K562 (cell line): Measurements from ENCODE around the gene TULP1. TPM values are rescaled to one million over a fixed set of nuclear protein-coding genes. Genes with fewer than 3 reads are reported as not detected.
A peak's percentile ranks its signal among the peaks of the same experiment; 100 is the strongest.

Source experiments
- ATF2 ChIP-seq: sonication (generic); formaldehyde crosslinking; IDR thresholded peaks from 2 replicates; pipeline ENCODE4 v1.8.1; 2022; ENCODE audit warnings: missing genetic modification reagents
- ATF3 ChIP-seq, 2 experiments: fragments of 450-650 bp in 1 of 2; sonication (generic) in 1 of 2; formaldehyde crosslinking in 1 of 2; IDR thresholded peaks in 1 of 2; conservative IDR thresholded peaks in 1 of 2; 2 replicates each; pipeline versions ENCODE4 v1.6.1 to v1.8.1; 2016 to 2023; ENCODE audit warnings: mild to moderate bottlenecking in 2 of 2, moderate library complexity in 2 of 2, inconsistent platforms in 1 of 2, missing genetic modification reagents in 1 of 2
- BCLAF1 ChIP-seq, 2 experiments: fragments of 450-650 bp in 1 of 2; IDR thresholded peaks; 2 replicates each; pipeline ENCODE4 v1.6.1; 2011 to 2017; ENCODE audit warnings: low read depth in 2 of 2, antibody characterized with exemption in 1 of 2, borderline replicate concordance in 1 of 2, low read length in 1 of 2, mild to moderate bottlenecking in 1 of 2, mixed read lengths in 1 of 2; ENCODE audit not compliant: control insufficient read depth in 1 of 2
- DACH1 ChIP-seq: fragments of 450-650 bp; IDR thresholded peaks from 2 replicates; pipeline ENCODE4 v1.6.1; 2018; ENCODE audit not compliant: partially characterized antibody
- ILK ChIP-seq: fragments of 450-650 bp; IDR thresholded peaks from 2 replicates; pipeline ENCODE4 v1.6.1; 2016; ENCODE audit warnings: missing genetic modification characterization, low read depth, mild to moderate bottlenecking, missing compliant biosample characterization, moderate library complexity, borderline replicate concordance
- KDM1A ChIP-seq, 2 experiments: fragments of 450-650 bp; IDR thresholded peaks; 2 replicates each; pipeline ENCODE4 v1.6.1; 2016; ENCODE audit warnings: mild to moderate bottlenecking in 2 of 2
- MEIS2 ChIP-seq: fragments of 450-650 bp; IDR thresholded peaks from 2 replicates; pipeline ENCODE4 v1.6.1; 2014; ENCODE audit warnings: mild to moderate bottlenecking; ENCODE audit not compliant: partially characterized antibody
- PHB2 ChIP-seq: fragments of 450-650 bp; IDR thresholded peaks from 2 replicates; pipeline ENCODE4 v1.6.1; 2017; ENCODE audit warnings: low read depth
- TAF15 ChIP-seq: fragments of 200-400 bp; formaldehyde crosslinking; IDR thresholded peaks from 2 replicates; pipeline ENCODE4 v1.6.1; 2017; ENCODE audit warnings: mild to moderate bottlenecking, low read depth, low read length, moderate library complexity
- XRCC4 ChIP-seq: IDR thresholded peaks from one replicate; pipeline ENCODE4 v1.6.1; 2011; ENCODE audit not compliant: insufficient read depth, insufficient read length; ENCODE audit errors: extremely low read depth
- ZNF277 ChIP-seq: fragments of 250-450 bp; sonication (Bioruptor Pico); IDR thresholded peaks from 2 replicates; pipeline ENCODE4 v1.8.0; 2022; ENCODE audit warnings: inconsistent platforms, mild to moderate bottlenecking, moderate library complexity, borderline replicate concordance
- ZNF282 ChIP-seq: sonication (generic); formaldehyde crosslinking; IDR thresholded peaks from 2 replicates; pipeline ENCODE4 v1.8.1; 2023; ENCODE audit warnings: missing genetic modification reagents
- polyA plus RNA-seq, 8 experiments: library from polyadenylated mRNA; depleted of rRNA in 4 of 8; stranded (reverse) in 5 of 8; unstranded in 3 of 8; fragments of >200 nt; fragmentation: Nextera tagmentation in 2 of 8; fragmentation: Illumina TruSeq in 1 of 8; extraction: Ambion mirVana in 2 of 8; extraction: Trizol in 1 of 8; gene quantifications; 2 replicates each; pipeline versions ENCODE4 v1.2.1 to v1.2.3, GENCODE V29; 2011 to 2014; ENCODE audit warnings: inconsistent platforms in 1 of 8, missing spikeins in 1 of 8
- total RNA-seq, 7 experiments: library from RNA; depleted of rRNA in 6 of 7; stranded (reverse); fragments of >200 nt in 6 of 7; fragmentation: Illumina TruSeq in 2 of 7; extraction: Trizol in 2 of 7; gene quantifications; 2 replicates each; pipeline versions ENCODE4 v1.2.1 to v1.2.3, GENCODE V29; 2011 to 2021; ENCODE audit warnings: low replicate concordance in 1 of 7
- TF ChIP-seq, protein P1 (sequence below): fragments of 450-650 bp; IDR thresholded peaks from 2 replicates; pipeline ENCODE4 v1.6.1; 2014; ENCODE audit warnings: low read depth, mild to moderate bottlenecking, moderate library complexity, borderline replicate concordance
- TF ChIP-seq, protein P2 (sequence below), 2 experiments: fragments of 150-350 bp in 1 of 2; IDR thresholded peaks; 2 replicates each; pipeline ENCODE4 v1.6.1; 2012 to 2016; ENCODE audit warnings: low read depth in 2 of 2, low read length in 2 of 2, mild to moderate bottlenecking in 1 of 2, moderate library complexity in 1 of 2

The TULP1 gene
- total and polyA plus RNA-seq, 9 of the 15 experiments (the other 6 are each of a cell fraction or from before 2014, with no cell fraction given) = 0.06 to 0.17 (median 0.09) TPM; not detected in 6

GRCh38 chr6:35500782-35501181 lies 11.9 kb downstream of the TULP1 start (continued):
- TF ChIP-seq BCLAF1 (IDR thresholded peaks at IDR 0.05; ENCODE audit: borderline replicate concordance in 1 of 2, control insufficient read depth in 1 of 2, low read depth in 2 of 2, low read length in 1 of 2) = no peak
- TF ChIP-seq, protein P1, sequence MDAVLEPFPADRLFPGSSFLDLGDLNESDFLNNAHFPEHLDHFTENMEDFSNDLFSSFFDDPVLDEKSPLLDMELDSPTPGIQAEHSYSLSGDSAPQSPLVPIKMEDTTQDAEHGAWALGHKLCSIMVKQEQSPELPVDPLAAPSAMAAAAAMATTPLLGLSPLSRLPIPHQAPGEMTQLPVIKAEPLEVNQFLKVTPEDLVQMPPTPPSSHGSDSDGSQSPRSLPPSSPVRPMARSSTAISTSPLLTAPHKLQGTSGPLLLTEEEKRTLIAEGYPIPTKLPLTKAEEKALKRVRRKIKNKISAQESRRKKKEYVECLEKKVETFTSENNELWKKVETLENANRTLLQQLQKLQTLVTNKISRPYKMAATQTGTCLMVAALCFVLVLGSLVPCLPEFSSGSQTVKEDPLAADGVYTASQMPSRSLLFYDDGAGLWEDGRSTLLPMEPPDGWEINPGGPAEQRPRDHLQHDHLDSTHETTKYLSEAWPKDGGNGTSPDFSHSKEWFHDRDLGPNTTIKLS = no peak
- TF ChIP-seq DACH1 = peak; percentile 77
- no peak for TF ChIP-seq ILK
- no peak for TF ChIP-seq ZNF282 (CRISPR knock-in tag)
- TF ChIP-seq, protein P2, sequence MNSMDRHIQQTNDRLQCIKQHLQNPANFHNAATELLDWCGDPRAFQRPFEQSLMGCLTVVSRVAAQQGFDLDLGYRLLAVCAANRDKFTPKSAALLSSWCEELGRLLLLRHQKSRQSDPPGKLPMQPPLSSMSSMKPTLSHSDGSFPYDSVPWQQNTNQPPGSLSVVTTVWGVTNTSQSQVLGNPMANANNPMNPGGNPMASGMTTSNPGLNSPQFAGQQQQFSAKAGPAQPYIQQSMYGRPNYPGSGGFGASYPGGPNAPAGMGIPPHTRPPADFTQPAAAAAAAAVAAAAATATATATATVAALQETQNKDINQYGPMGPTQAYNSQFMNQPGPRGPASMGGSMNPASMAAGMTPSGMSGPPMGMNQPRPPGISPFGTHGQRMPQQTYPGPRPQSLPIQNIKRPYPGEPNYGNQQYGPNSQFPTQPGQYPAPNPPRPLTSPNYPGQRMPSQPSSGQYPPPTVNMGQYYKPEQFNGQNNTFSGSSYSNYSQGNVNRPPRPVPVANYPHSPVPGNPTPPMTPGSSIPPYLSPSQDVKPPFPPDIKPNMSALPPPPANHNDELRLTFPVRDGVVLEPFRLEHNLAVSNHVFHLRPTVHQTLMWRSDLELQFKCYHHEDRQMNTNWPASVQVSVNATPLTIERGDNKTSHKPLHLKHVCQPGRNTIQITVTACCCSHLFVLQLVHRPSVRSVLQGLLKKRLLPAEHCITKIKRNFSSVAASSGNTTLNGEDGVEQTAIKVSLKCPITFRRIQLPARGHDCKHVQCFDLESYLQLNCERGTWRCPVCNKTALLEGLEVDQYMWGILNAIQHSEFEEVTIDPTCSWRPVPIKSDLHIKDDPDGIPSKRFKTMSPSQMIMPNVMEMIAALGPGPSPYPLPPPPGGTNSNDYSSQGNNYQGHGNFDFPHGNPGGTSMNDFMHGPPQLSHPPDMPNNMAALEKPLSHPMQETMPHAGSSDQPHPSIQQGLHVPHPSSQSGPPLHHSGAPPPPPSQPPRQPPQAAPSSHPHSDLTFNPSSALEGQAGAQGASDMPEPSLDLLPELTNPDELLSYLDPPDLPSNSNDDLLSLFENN (IDR thresholded peaks at IDR 0.05; ENCODE audit: low read depth in 2 of 2, low read length in 2 of 2) = no peak
- peak; percentile 86 for TF ChIP-seq ATF3 (IDR thresholded peaks at IDR 0.05)
- no peak for TF ChIP-seq ATF3 (CRISPR knock-in tag; conservative IDR thresholded peaks at IDR 0.05)
- TF ChIP-seq ATF2 (CRISPR knock-in tag) = no peak
- TF ChIP-seq XRCC4 = no peak
- TF ChIP-seq MEIS2 = peak; percentile 37
- TF ChIP-seq ZNF277 (CRISPR knock-in tag) = no peak
- TF ChIP-seq KDM1A (IDR thresholded peaks at IDR 0.05) = no peak
- no peak for TF ChIP-seq PHB2
- TF ChIP-seq TAF15 = no peak
